ENCODE results near the gene C4BPB. TPM values are rescaled to one million over a fixed set of nuclear protein-coding genes. Genes with fewer than 3 reads are reported as not detected.

C4BPB gene
- total and polyA plus RNA-seq, 2 of the 8 experiments (the other 6 are each of a cell fraction or from before 2014, with no cell fraction given), result not detected

GRCh38 chr1:207072233-207072632 lies 16.4 kb upstream of the C4BPB start:
- no peak overlapping the region for H3K14ac ChIP-seq (ENCODE audit: insufficient read length)
- no peak overlapping the region for H2BK5ac ChIP-seq (ENCODE audit: low read depth, low read length)
- no peaks in the 10 kb centered on the region for H3K9me3 ChIP-seq (ENCODE audit: insufficient read depth in 2 of 2, low read depth in 1 of 2, low read length in 1 of 2)
- no peak overlapping the region for H2BK120ac ChIP-seq (replicated peaks; ENCODE audit: low read depth, low read length)
- no peak for FAIRE-seq
- no peak overlapping the region for H3K27ac ChIP-seq (ENCODE audit: low read depth, low read length)
- H2AK5ac ChIP-seq (ENCODE audit: low read depth, low read length), result no peak overlapping the region
- no peak overlapping the region for H3K23ac ChIP-seq (ENCODE audit: insufficient read length)
- H4K91ac ChIP-seq (replicated peaks; ENCODE audit: insufficient read length, low read length), result no peak overlapping the region
- no peak for DNase-seq (ENCODE audit: low read depth in 1 of 2, low spot score in 2 of 2)
- peaks cover 0 to 2% of the 10 kb centered on the region in 2 experiments for H4K20me1 ChIP-seq (replicated peaks in 1 of 2; ENCODE audit: control insufficient read depth in 1 of 2, insufficient read depth in 2 of 2, low read length in 2 of 2)
- H3K23me2 ChIP-seq (ENCODE audit: low read depth, low read length), result no peaks in the 10 kb centered on the region
- H3K9ac ChIP-seq (replicated peaks in 1 of 4; ENCODE audit: extremely low read depth in 1 of 4, low read depth in 3 of 4, low read length in 3 of 4), result no peak overlapping the region
- H3K36me3 ChIP-seq (ENCODE audit: control insufficient read depth in 2 of 4, insufficient read depth in 4 of 4, low read length in 3 of 4), result peaks cover 2 to 34% (median 18%) of the 10 kb centered on the region in 4 experiments; a peak in 7 of 8 replicates
- H3K4me1 ChIP-seq (replicated peaks in 1 of 4; ENCODE audit: control insufficient read depth in 3 of 4, insufficient read depth in 4 of 4, low read length in 3 of 4), result no peaks in the 10 kb centered on the region
- no peaks in the 10 kb centered on the region for H3K27me3 ChIP-seq (replicated peaks in 1 of 4; ENCODE audit: control insufficient read depth in 3 of 4, extremely low read depth in 1 of 4, insufficient read depth in 3 of 4, low read length in 3 of 4)
- POLR2A ChIA-PET (ENCODE audit: partially characterized antibody), result interaction anchor here (0.7 kb wide), 1 partner anchor 250 kb away, joined by 3 read pairs; the partner anchor contains the start of gene CD55
- H3K56ac ChIP-seq (replicated peaks; ENCODE audit: insufficient read length, low read depth, low read length), result no peak overlapping the region
- H3K18ac ChIP-seq (ENCODE audit: extremely low read depth, low read length), result no peak overlapping the region
- no peaks in the 10 kb centered on the region for H3K79me2 ChIP-seq (ENCODE audit: control insufficient read depth in 1 of 2, insufficient read depth in 2 of 2, low read length in 2 of 2)
- H3K4me2 ChIP-seq (ENCODE audit: insufficient read depth in 1 of 2, low read depth in 2 of 2, low read length in 2 of 2), result no peak overlapping the region
- no peak overlapping the region for H2BK12ac ChIP-seq (ENCODE audit: low read depth, low read length)
- H4K8ac ChIP-seq (ENCODE audit: extremely low read depth, insufficient read depth, low read length), result no peak overlapping the region
- H2BK15ac ChIP-seq (ENCODE audit: low read length), result no peak overlapping the region
- no peak overlapping the region for H2AFZ ChIP-seq (ENCODE audit: low read length)
- no peak overlapping the region for H3K4me3 ChIP-seq (ENCODE audit: extremely low read depth in 1 of 4, insufficient read depth in 2 of 4, low read depth in 3 of 4, low read length in 4 of 4)
- WGBS, 2 experiments (ENCODE audit: extremely low coverage in 1 of 2, insufficient coverage in 1 of 2, insufficient read length in 1 of 2, insufficient replicate concordance in 2 of 2, low coverage in 1 of 2, low lambda C conversion rate in 2 of 2, missing lambda C conversion rate in 1 of 2), result 92% methylated on average over 8 of the region's 8 CpGs; no CpG with 5 or more reads in 1 of the 2 experiments
- no peak overlapping the region for H4K5ac ChIP-seq (ENCODE audit: insufficient read length, low read depth, low read length)
- CTCF ChIA-PET (ENCODE audit: partially characterized antibody), result interaction anchor here (0.7 to 2.4 kb wide), 4 partner anchors 12 to 152 kb away, joined by 3 to 16 read pairs (median 4); no protein-coding TSS in a partner anchor
- H3K79me1 ChIP-seq (ENCODE audit: low read depth, low read length), result 0 out of 2 replicates have a peak, but pooled peaks cover 2% of the 10 kb centered on the region
- no peak overlapping the region for H3K4ac ChIP-seq (replicated peaks; ENCODE audit: insufficient read length, low read depth, low read length)
- H2BK20ac ChIP-seq (ENCODE audit: low read length), result no peak overlapping the region
- TF ChIP-seq POLR2A (IDR thresholded peaks at IDR 0.05; ENCODE audit: control extremely low read depth in 1 of 2, low read depth in 2 of 2, low read length in 2 of 2) (no peak), CREB1 (IDR thresholded peaks at IDR 0.05) (no peak), E2F6 (IDR thresholded peaks at IDR 0.05) (no peak)

All from H1 (cell line).